Calu3 (cell line): ENCODE measurements around the gene E4F1. TPM values are rescaled to one million over a fixed set of nuclear protein-coding genes. Genes with fewer than 3 reads are reported as not detected.

Source experiments
- BruUV-seq: library from RNA; stranded (reverse); fragments of 400-500 nt; replicated peaks from 2 replicates; lab custom pipeline; 2021; lab: Mats Ljungman, UMichigan
- CTCF ChIA-PET: fragments of 300-600 bp; sonication (Branson Sonifier 250); formaldehyde crosslinking; loops from one replicate; lab custom pipeline; 2022; ENCODE audit warnings: antibody characterized with exemption; lab: Charles Lee
- DNase-seq: peaks from one replicate; pipeline ENCODE4 v3.0.0; 2022
- H3K27ac Mint-ChIP-seq: one replicate; pipeline ENCODE4 v1.8.0; 2022; ENCODE audit warnings: mixed read lengths; ENCODE audit not compliant: unreplicated experiment
- H3K27me3 Mint-ChIP-seq: one replicate; pipeline ENCODE4 v1.8.0; 2022; ENCODE audit warnings: mixed read lengths; ENCODE audit not compliant: unreplicated experiment
- H3K36me3 Mint-ChIP-seq: one replicate; pipeline ENCODE4 v1.8.0; 2022; ENCODE audit warnings: mild to moderate bottlenecking, moderate library complexity, mixed read lengths; ENCODE audit not compliant: insufficient read depth, unreplicated experiment
- H3K4me1 Mint-ChIP-seq: one replicate; pipeline ENCODE4 v1.8.0; 2022; ENCODE audit warnings: mild to moderate bottlenecking, low read depth, mixed read lengths; ENCODE audit not compliant: unreplicated experiment
- H3K4me3 Mint-ChIP-seq: one replicate; pipeline ENCODE4 v1.8.0; 2022; ENCODE audit warnings: mild to moderate bottlenecking, low read depth, moderate library complexity, mixed read lengths; ENCODE audit not compliant: unreplicated experiment
- H3K9me3 Mint-ChIP-seq: one replicate; pipeline ENCODE4 v1.8.0; 2022; ENCODE audit warnings: low read depth, mixed read lengths; ENCODE audit not compliant: unreplicated experiment
- CTCF ChIP-seq: fragments of 200-600 bp; IDR thresholded peaks from one replicate; pipeline ENCODE4 v1.8.0; 2022; ENCODE audit warnings: antibody characterized with exemption; ENCODE audit not compliant: unreplicated experiment
- intact Hi-C: fragments of 100-400 bp; cut with micrococcal nuclease; formaldehyde crosslinking; loops from one replicate; pipeline ENCODE4 v1.10.0; 2022; ENCODE audit not compliant: unreplicated experiment
- total RNA-seq: library from RNA; stranded (reverse); gene quantifications from 2 replicates; pipeline ENCODE4 v1.2.3, GENCODE V29; 2022

The E4F1 gene
- total RNA-seq, 1 experiment from 2014 or later = 35.4 TPM

GRCh38 chr16:2178321-2179106 lies 44.9 kb upstream of the E4F1 start:
- H3K27me3 Mint-ChIP-seq = no peaks in the 10 kb centered on the region
- H3K4me1 Mint-ChIP-seq = no peaks in the 10 kb centered on the region
- H3K9me3 Mint-ChIP-seq = no peaks in the 10 kb centered on the region
- no peak for TF ChIP-seq CTCF
- no TSS peak for BruUV-seq
- CTCF ChIA-PET = no interaction called here
- H3K27ac Mint-ChIP-seq = no peak overlapping the region
- H3K36me3 Mint-ChIP-seq = peaks cover 75% of the 10 kb centered on the region
- intact Hi-C loops = no loop called here
- no peak overlapping the region for H3K4me3 Mint-ChIP-seq
- no peak for DNase-seq

- peaks cover 73% of the 10 kb centered on the region for H3K36me3 Mint-ChIP-seq
- DNase-seq = no peak
- no TSS peak for BruUV-seq
- H3K27ac Mint-ChIP-seq = no peak overlapping the region
- TF ChIP-seq CTCF = no peak
- H3K4me3 Mint-ChIP-seq = no peak overlapping the region
- no peaks in the 10 kb centered on the region for H3K9me3 Mint-ChIP-seq
- peaks cover 1% of the 10 kb centered on the region for H3K4me1 Mint-ChIP-seq
- CTCF ChIA-PET = no interaction called here
- peaks cover 4% of the 10 kb centered on the region for H3K27me3 Mint-ChIP-seq
- intact Hi-C loops = no loop called here
Observed at GRCh38 chr16:2179107-2179501, 44.3 kb upstream of the E4F1 start.

GRCh38 chr16:2179576-2179975 lies 43.8 kb upstream of the E4F1 start:
- DNase-seq = no peak
- Mint-ChIP-seq H3K4me3 (no peak overlapping the region), H3K36me3 (peaks cover 73% of the 10 kb centered on the region), H3K9me3 (no peaks in the 10 kb centered on the region), H3K27me3 (peaks cover 8% of the 10 kb centered on the region), H3K4me1 (peaks cover 6% of the 10 kb centered on the region), H3K27ac (no peak overlapping the region)
- intact Hi-C loops = no loop called here
- TF ChIP-seq CTCF = no peak
- no TSS peak for BruUV-seq
- CTCF ChIA-PET = no interaction called here

- no TSS peak for BruUV-seq
- H3K4me1 Mint-ChIP-seq = peaks cover 14% of the 10 kb centered on the region
- H3K27me3 Mint-ChIP-seq = peaks cover 17% of the 10 kb centered on the region
- intact Hi-C loops = no loop called here
- peaks cover 71% of the 10 kb centered on the region for H3K36me3 Mint-ChIP-seq
- no peak for TF ChIP-seq CTCF
- no peak overlapping the region for H3K4me3 Mint-ChIP-seq
- no peak overlapping the region for H3K27ac Mint-ChIP-seq
- H3K9me3 Mint-ChIP-seq = no peaks in the 10 kb centered on the region
- no peak for DNase-seq
- CTCF ChIA-PET = no interaction called here
Observed at GRCh38 chr16:2180461-2180860, 42.9 kb upstream of the E4F1 start.
